H1 (cell line): ENCODE measurements around the gene DTX3. TPM values are rescaled to one million over a fixed set of nuclear protein-coding genes. Genes with fewer than 3 reads are reported as not detected.
A peak's percentile ranks its signal among the peaks of the same experiment; 100 is the strongest.

Experiments
- CTCF ChIA-PET: fragments of 300-600 bp; sonication (Branson Sonifier 250); formaldehyde crosslinking; loops from one replicate; lab custom pipeline; 2021; ENCODE audit not compliant: partially characterized antibody; lab: Charles Lee
- POLR2A ChIA-PET: fragments of 300-600 bp; sonication (Branson Sonifier 250); formaldehyde crosslinking; loops from one replicate; lab custom pipeline; 2021; ENCODE audit warnings: inconsistent platforms; ENCODE audit not compliant: partially characterized antibody; lab: Charles Lee
- DNase-seq, 2 experiments: peaks; one replicate each; pipeline versions ENCODE4 v3.0.0 to v3.0.0-alpha.2; 2010 to 2022; ENCODE audit warnings: low spot score in 2 of 2, low read depth in 1 of 2, mixed read lengths in 1 of 2
- FAIRE-seq: peaks from 2 replicates; lab custom pipeline; 2011; peaks lifted over from hg19 to GRCh38; lab: Jason Lieb, UNC
- H2AFZ ChIP-seq: 2 replicates; pipeline ENCODE4 v1.8.1; 2012; ENCODE audit warnings: low read length, inconsistent platforms
- H2AK5ac ChIP-seq: 2 replicates; pipeline ENCODE4 v1.6.1; 2013; ENCODE audit warnings: low read depth, low read length
- H2BK120ac ChIP-seq: replicated peaks from 2 replicates; pipeline ENCODE3; 2013; ENCODE audit warnings: low read depth, low read length, inconsistent platforms
- H2BK12ac ChIP-seq: 2 replicates; pipeline ENCODE4 v1.6.1; 2013; ENCODE audit warnings: low read depth, low read length
- H2BK15ac ChIP-seq: 2 replicates; pipeline ENCODE4 v1.6.1; 2013; ENCODE audit warnings: low read length
- H2BK20ac ChIP-seq: 2 replicates; pipeline ENCODE4 v1.6.1; 2013; ENCODE audit warnings: low read length
- H2BK5ac ChIP-seq: 2 replicates; pipeline ENCODE4 v1.6.1; 2013; ENCODE audit warnings: low read depth, low read length
- H3K14ac ChIP-seq: 2 replicates; pipeline ENCODE4 v1.6.1; 2013; ENCODE audit warnings: inconsistent platforms; ENCODE audit not compliant: insufficient read length
- H3K18ac ChIP-seq: 2 replicates; pipeline ENCODE4 v1.6.1; 2013; ENCODE audit warnings: low read length; ENCODE audit errors: extremely low read depth
- H3K23ac ChIP-seq: 2 replicates; pipeline ENCODE4 v1.6.1; 2013; ENCODE audit warnings: inconsistent platforms; ENCODE audit not compliant: insufficient read length
- H3K23me2 ChIP-seq: 2 replicates; pipeline ENCODE4 v1.6.1; 2013; ENCODE audit warnings: low read depth, low read length
- H3K27ac ChIP-seq: 2 replicates; pipeline ENCODE4 v1.6.1; 2011; ENCODE audit warnings: low read depth, low read length, inconsistent platforms
- H3K27me3 ChIP-seq, 4 experiments: replicated peaks in 1 of 4; 1 replicate in 1 of 4; 2 replicates in 3 of 4; pipeline versions ENCODE4 v1.6.1 to v1.8.1; 2011 to 2013; ENCODE audit warnings: low read length in 3 of 4, mild to moderate bottlenecking in 3 of 4, inconsistent platforms in 2 of 4, mixed read lengths in 2 of 4, moderate library complexity in 1 of 4; ENCODE audit not compliant: control insufficient read depth in 3 of 4, insufficient read depth in 3 of 4; ENCODE audit errors: extremely low read depth in 1 of 4
- H3K36me3 ChIP-seq, 4 experiments: 2 replicates each; pipeline versions ENCODE4 v1.6.1 to v1.8.1; 2011 to 2013; ENCODE audit warnings: mild to moderate bottlenecking in 4 of 4, low read length in 3 of 4, moderate library complexity in 2 of 4, control low read depth in 1 of 4, inconsistent platforms in 1 of 4; ENCODE audit not compliant: insufficient read depth in 4 of 4, control insufficient read depth in 2 of 4
- H3K4ac ChIP-seq: replicated peaks from 2 replicates; pipeline ENCODE3; 2013; ENCODE audit warnings: low read length, low read depth, mixed read lengths, inconsistent platforms; ENCODE audit not compliant: insufficient read length
- H3K4me1 ChIP-seq, 4 experiments: replicated peaks in 1 of 4; 1 replicate in 1 of 4; 2 replicates in 3 of 4; pipeline versions ENCODE4 v1.6.1 to v1.8.1; 2011 to 2013; ENCODE audit warnings: low read length in 3 of 4, inconsistent platforms in 2 of 4, mixed read lengths in 1 of 4; ENCODE audit not compliant: insufficient read depth in 4 of 4, control insufficient read depth in 3 of 4
- H3K4me2 ChIP-seq, 2 experiments: 2 replicates each; pipeline versions ENCODE4 v1.6.1 to v1.8.1; 2011 to 2013; ENCODE audit warnings: low read depth in 2 of 2, low read length in 2 of 2, control low read depth in 1 of 2, inconsistent platforms in 1 of 2, mild to moderate bottlenecking in 1 of 2; ENCODE audit not compliant: insufficient read depth in 1 of 2
- H3K4me3 ChIP-seq, 4 experiments: fragments of 200-600, 300-600 bp in 1 of 4; sonication (generic), shearing (Covaris generic), sonication (Bioruptor Twin) in 1 of 4; 2 replicates each; pipeline versions ENCODE4 v1.5.1 to v1.8.1; 2011 to 2016; ENCODE audit warnings: low read length in 4 of 4, low read depth in 3 of 4, control low read depth in 2 of 4, inconsistent platforms in 2 of 4, mild to moderate bottlenecking in 2 of 4, mixed read lengths in 1 of 4, moderate library complexity in 1 of 4; ENCODE audit not compliant: insufficient read depth in 2 of 4; ENCODE audit errors: extremely low read depth in 1 of 4
- H3K56ac ChIP-seq: replicated peaks from 2 replicates; pipeline ENCODE3; 2013; ENCODE audit warnings: low read depth, mild to moderate bottlenecking, mixed read lengths, low read length, inconsistent platforms; ENCODE audit not compliant: insufficient read length
- H3K79me1 ChIP-seq: 2 replicates; pipeline ENCODE4 v1.6.1; 2013; ENCODE audit warnings: low read depth, low read length, control low read depth
- H3K79me2 ChIP-seq, 2 experiments: 2 replicates each; pipeline versions ENCODE4 v1.6.1 to v1.8.1; 2012 to 2013; ENCODE audit warnings: low read length in 2 of 2, mild to moderate bottlenecking in 2 of 2, inconsistent platforms in 1 of 2; ENCODE audit not compliant: insufficient read depth in 2 of 2, control insufficient read depth in 1 of 2
- H3K9ac ChIP-seq, 4 experiments: replicated peaks in 1 of 4; 1 replicate in 1 of 4; 2 replicates in 3 of 4; pipeline versions ENCODE4 v1.6.1 to v1.8.1; 2011 to 2013; ENCODE audit warnings: low read depth in 3 of 4, low read length in 3 of 4, control low read depth in 2 of 4, mild to moderate bottlenecking in 2 of 4, moderate library complexity in 2 of 4, inconsistent platforms in 1 of 4; ENCODE audit errors: extremely low read depth in 1 of 4
- H3K9me3 ChIP-seq, 2 experiments: 2 replicates each; pipeline versions ENCODE4 v1.6.1 to v1.8.1; 2012 to 2013; ENCODE audit warnings: mild to moderate bottlenecking in 2 of 2, moderate library complexity in 2 of 2, control low read depth in 1 of 2, inconsistent platforms in 1 of 2, low read depth in 1 of 2, low read length in 1 of 2, mixed read lengths in 1 of 2; ENCODE audit not compliant: insufficient read depth in 2 of 2
- H4K20me1 ChIP-seq, 2 experiments: replicated peaks in 1 of 2; 2 replicates each; pipeline versions ENCODE3 to v1.8.1; 2011 to 2013; ENCODE audit warnings: inconsistent platforms in 2 of 2, low read length in 2 of 2, mild to moderate bottlenecking in 1 of 2; ENCODE audit not compliant: insufficient read depth in 2 of 2, control insufficient read depth in 1 of 2
- H4K5ac ChIP-seq: 2 replicates; pipeline ENCODE4 v1.6.1; 2013; ENCODE audit warnings: low read length, low read depth, mixed read lengths, inconsistent platforms; ENCODE audit not compliant: insufficient read length
- H4K8ac ChIP-seq: 2 replicates; pipeline ENCODE4 v1.8.0; 2013; ENCODE audit warnings: mild to moderate bottlenecking, moderate library complexity, low read length, inconsistent platforms; ENCODE audit not compliant: insufficient read depth; ENCODE audit errors: extremely low read depth
- H4K91ac ChIP-seq: replicated peaks from 2 replicates; pipeline ENCODE3; 2013; ENCODE audit warnings: low read length, mixed read lengths, inconsistent platforms; ENCODE audit not compliant: insufficient read length
- EZH2 ChIP-seq: fragments of 200-600 bp; sonication (generic); IDR thresholded peaks from 2 replicates; pipeline ENCODE4 v1.7.1; 2012; ENCODE audit warnings: low read depth, mild to moderate bottlenecking, moderate library complexity, low read length, inconsistent platforms; ENCODE audit not compliant: severe bottlenecking
- JUN ChIP-seq: IDR thresholded peaks from 2 replicates; pipeline ENCODE4 v1.6.1; 2011; ENCODE audit warnings: low read depth, mild to moderate bottlenecking, improper control_type of control experiment, low read length
- RFX5 ChIP-seq: IDR thresholded peaks from 2 replicates; pipeline ENCODE4 v1.6.1; 2011; ENCODE audit warnings: low read depth, low read length, improper control_type of control experiment, borderline replicate concordance
- RXRA ChIP-seq: IDR thresholded peaks from 2 replicates; pipeline ENCODE4 v1.6.1; 2011; ENCODE audit warnings: low read depth, mild to moderate bottlenecking, low read length, moderate library complexity; ENCODE audit not compliant: insufficient read depth
- SIRT6 ChIP-seq: IDR thresholded peaks from one replicate; pipeline ENCODE4 v1.7.1; 2012; ENCODE audit warnings: low read length, inconsistent platforms
- SRF ChIP-seq: IDR thresholded peaks from 2 replicates; pipeline ENCODE4 v1.6.1; 2011; ENCODE audit warnings: mild to moderate bottlenecking, low read depth, low read length, moderate library complexity
- whole genome bisulfite sequencing, 2 experiments: shearing (Covaris generic) in 1 of 2; methylation state at CpG; one replicate each; pipeline versions ENCODE4 v1.1.6 to v1.1.7; 2013 to 2015; ENCODE audit warnings: low lambda C conversion rate in 2 of 2, mixed read lengths in 2 of 2, inconsistent platforms in 1 of 2, low coverage in 1 of 2, missing lambda C conversion rate in 1 of 2; ENCODE audit not compliant: insufficient replicate concordance in 2 of 2, insufficient coverage in 1 of 2, insufficient read length in 1 of 2; ENCODE audit errors: extremely low coverage in 1 of 2, missing lambda C conversion rate in 1 of 2; 5-methylcytosine and 5-hydroxymethylcytosine counted together
- polyA plus RNA-seq, 7 experiments: library from polyadenylated mRNA; depleted of rRNA in 3 of 7; stranded (reverse) in 5 of 7; unstranded in 2 of 7; fragments of >200 nt in 5 of 7; fragments of 200-250 nt in 2 of 7; gene quantifications; 1 replicate in 5 of 7; 2 replicates in 1 of 7; 4 replicates in 1 of 7; pipeline versions ENCODE4 v1.2.1 to v1.2.3, GENCODE V29; 2011 to 2013; ENCODE audit warnings: missing spikeins in 2 of 7, mixed read lengths in 2 of 7
- total RNA-seq: library from RNA; stranded (reverse); fragmentation: NEBNext Ultra II Directional; extraction: Animal tissue kit (Norgen Biotek cat#: 25700); gene quantifications from 2 replicates; pipeline ENCODE4 v1.2.1, GENCODE V29; 2021

Gene DTX3
- total and polyA plus RNA-seq, 2 of the 8 experiments (the other 6 are each of a cell fraction or from before 2014, with no cell fraction given) = 41.8 to 92.5 TPM

GRCh38 chr12:57630891-57631433 is 26.3 kb downstream of the DTX3 start:
- Histone ChIP-seq H3K23ac (no peak overlapping the region), H2BK12ac (no peak overlapping the region)
- TF ChIP-seq SRF = no peak
- no peak for TF ChIP-seq SIRT6
- no peak for TF ChIP-seq JUN
- TF ChIP-seq RXRA = no peak
- no peak for TF ChIP-seq EZH2
- TF ChIP-seq RFX5 = no peak
- TF ChIP-seq, all 59 proteins: peak for 0
- Histone ChIP-seq H3K56ac (no peak overlapping the region), H4K20me1 (peaks cover 2 to 14% of the 10 kb centered on the region in 2 experiments), H3K9ac (no peak overlapping the region), H3K14ac (no peak overlapping the region), H3K79me1 (no peaks in the 10 kb centered on the region), H3K4me2 (peak overlapping the region; percentile 44 to 91; a peak in 3 of 4 replicates), H3K27me3 (peaks cover 68 to 87% (median 82%) of the 10 kb centered on the region in 4 experiments), H4K91ac (no peak overlapping the region), H3K27ac (no peak overlapping the region), H4K5ac (no peak overlapping the region), H2AK5ac (peak overlapping the region; percentile 84; the same call in 1 of the 2 replicates), H3K79me2 (no peaks in the 10 kb centered on the region), H2BK120ac (no peak overlapping the region), H4K8ac (no peak overlapping the region), H2BK5ac (no peak overlapping the region), H3K36me3 (no peaks in the 10 kb centered on the region; a peak in 1 of 8 replicates), H3K9me3 (no peaks in the 10 kb centered on the region), H2BK20ac (peak overlapping the region; percentile 32; the same call in 1 of the 2 replicates), H3K23me2 (peaks cover 7% of the 10 kb centered on the region; the same call in 1 of the 2 replicates), H3K18ac (no peak overlapping the region), H3K4ac (no peak overlapping the region), H2BK15ac (no peak overlapping the region), H3K4me1 (peaks cover 0 to 20% (median 16%) of the 10 kb centered on the region in 4 experiments; a peak in 6 of 7 replicates), H3K4me3 (peak overlapping the region in 1 of 4 experiments; percentile 83; a peak in 2 of 8 replicates), H2AFZ (no peak overlapping the region)
- WGBS, 2 experiments = 46% methylated on average over 5 of the region's 6 CpGs; no CpG with 5 or more reads in 1 of the 2 experiments
- no peak for FAIRE-seq
- no peak for DNase-seq
- CTCF ChIA-PET = interaction anchor here (0.6 to 9.9 kb wide), 12 partner anchors 10 to 171 kb away, joined by 3 to 88 read pairs (median 6); partner anchors contain the start of genes ARHGEF25 and OS9
- POLR2A ChIA-PET = interaction anchor here (0.9 to 2.1 kb wide), 5 partner anchors 11 to 134 kb away, joined by 3 to 11 read pairs (median 4); partner anchors contain the start of genes ARHGEF25 and CDK4
